ENCODE data around the gene MAP4K1. TPM values are rescaled to one million over a fixed set of nuclear protein-coding genes. Genes with fewer than 3 reads are reported as not detected.
A peak's percentile ranks its signal among the peaks of the same experiment; 100 is the strongest.

MAP4K1 gene
- total RNA-seq, 1 donor from 2014 or later: 2.1 TPM

GRCh38 chr19:38656171-38656981, 38.6 kb upstream of the MAP4K1 start:
- Mint-ChIP-seq H3K4me3 (ENCODE audit: unreplicated experiment) (peak overlapping the region; percentile 26), H3K36me3 (ENCODE audit: unreplicated experiment) (peaks cover 12% of the 10 kb centered on the region), H3K27ac (ENCODE audit: unreplicated experiment) (peak overlapping the region; percentile 99)

GRCh38 chr19:38655148-38655824, 37.5 kb upstream of the MAP4K1 start:
- Mint-ChIP-seq H3K36me3 (ENCODE audit: unreplicated experiment) (peaks cover 8% of the 10 kb centered on the region), H3K4me3 (ENCODE audit: unreplicated experiment) (peak overlapping the region; percentile 33), H3K9me3 (ENCODE audit: unreplicated experiment) (no peaks in the 10 kb centered on the region), H3K27ac (ENCODE audit: unreplicated experiment) (peak overlapping the region; percentile 99), H3K27me3 (ENCODE audit: unreplicated experiment) (no peaks in the 10 kb centered on the region), H3K4me1 (ENCODE audit: unreplicated experiment) (peaks cover 99% of the 10 kb centered on the region)
- no peak for TF ChIP-seq CTCF (IDR thresholded peaks at IDR 0.05)
- DNase-seq (ENCODE audit: extremely low spot score, unreplicated experiment): no peak

More at GRCh38 chr19:38656171-38656981, 38.6 kb upstream of the MAP4K1 start:
- TF ChIP-seq CTCF (IDR thresholded peaks at IDR 0.05): no peak
- H3K9me3 Mint-ChIP-seq (ENCODE audit: unreplicated experiment): no peaks in the 10 kb centered on the region
- H3K27me3 Mint-ChIP-seq (ENCODE audit: unreplicated experiment): no peaks in the 10 kb centered on the region
- H3K4me1 Mint-ChIP-seq (ENCODE audit: unreplicated experiment): peaks cover 99% of the 10 kb centered on the region
- no peak for DNase-seq (ENCODE audit: extremely low spot score, unreplicated experiment)

- H3K36me3 Mint-ChIP-seq (ENCODE audit: unreplicated experiment): peaks cover 8% of the 10 kb centered on the region
- H3K4me1 Mint-ChIP-seq (ENCODE audit: unreplicated experiment): peaks cover 99% of the 10 kb centered on the region
- no peaks in the 10 kb centered on the region for H3K27me3 Mint-ChIP-seq (ENCODE audit: unreplicated experiment)
- no peak for TF ChIP-seq CTCF (IDR thresholded peaks at IDR 0.05)
- DNase-seq (ENCODE audit: extremely low spot score, unreplicated experiment): no peak
- H3K4me3 Mint-ChIP-seq (ENCODE audit: unreplicated experiment): peak overlapping the region; percentile 33
- peak overlapping the region; percentile 99 for H3K27ac Mint-ChIP-seq (ENCODE audit: unreplicated experiment)
- no peaks in the 10 kb centered on the region for H3K9me3 Mint-ChIP-seq (ENCODE audit: unreplicated experiment)
These were observed 36.9 kb upstream of the MAP4K1 start for GRCh38 chr19:38654628-38655055.

- Mint-ChIP-seq H3K36me3 (ENCODE audit: unreplicated experiment) (peaks cover 8% of the 10 kb centered on the region), H3K27me3 (ENCODE audit: unreplicated experiment) (no peaks in the 10 kb centered on the region), H3K4me3 (ENCODE audit: unreplicated experiment) (peak overlapping the region; percentile 35), H3K4me1 (ENCODE audit: unreplicated experiment) (peaks cover 96% of the 10 kb centered on the region), H3K9me3 (ENCODE audit: unreplicated experiment) (no peaks in the 10 kb centered on the region), H3K27ac (ENCODE audit: unreplicated experiment) (peak overlapping the region; percentile 99)
- no peak for DNase-seq (ENCODE audit: extremely low spot score, unreplicated experiment)
- no peak for TF ChIP-seq CTCF (IDR thresholded peaks at IDR 0.05)
These were observed 35.3 kb upstream of the MAP4K1 start for GRCh38 chr19:38653028-38653571.

All from osteocyte (in vitro differentiated cells).